ENCODE data around the gene MAGIX. TPM values are rescaled to one million over a fixed set of nuclear protein-coding genes. Genes with fewer than 3 reads are reported as not detected.
"Not testable (repeated sequence)": the region's sequence is repeated elsewhere in the genome, so short reads cannot be mapped to it uniquely, and the experiment has no call there.

The MAGIX gene
- polyA plus RNA-seq, 1 of the 3 experiments (the other 2 are of a cell fraction): 1.1 TPM

GRCh38 chrX:49127742-49128258, 34.8 kb upstream of the MAGIX start:
- H3K4me1 ChIP-seq (ENCODE audit: control insufficient read depth in 1 of 2, insufficient read depth in 2 of 2, low read depth in 1 of 2, low read length in 1 of 2); H3K9ac ChIP-seq; DNase-seq; CTCF ChIA-PET; H2AFZ ChIP-seq (ENCODE audit: low read depth); H3K36me3 ChIP-seq (replicated peaks in 1 of 2; ENCODE audit: control insufficient read depth in 1 of 2, insufficient read depth in 2 of 2, low read length in 1 of 2); H3K27me3 ChIP-seq (ENCODE audit: insufficient read depth); H4K20me1 ChIP-seq (ENCODE audit: insufficient read depth); H3K4me2 ChIP-seq; H3K9me3 ChIP-seq; H3K4me3 ChIP-seq (ENCODE audit: low read depth in 2 of 2, low read length in 1 of 2); H3K79me2 ChIP-seq (ENCODE audit: insufficient read depth); H3K9me2 ChIP-seq; POLR2A ChIA-PET; H3K27ac ChIP-seq (ENCODE audit: low read depth in 2 of 2, low read length in 1 of 2); H3F3A ChIP-seq (replicated peaks; ENCODE audit: insufficient read depth): not testable (repeated sequence)
- 40% methylated on average over 12 of the region's 13 CpGs for WGBS (ENCODE audit: low lambda C conversion rate)

- Histone ChIP-seq H3K4me2 (no peak overlapping the region), H3K9ac (no peak overlapping the region), H3K9me2 (no peaks in the 10 kb centered on the region), H3K4me3 (ENCODE audit: low read depth in 2 of 2, low read length in 1 of 2) (no peak overlapping the region), H3K36me3 (replicated peaks in 1 of 2; ENCODE audit: control insufficient read depth in 1 of 2, insufficient read depth in 2 of 2, low read length in 1 of 2) (no peaks in the 10 kb centered on the region), H3K79me2 (ENCODE audit: insufficient read depth) (no peaks in the 10 kb centered on the region), H4K20me1 (ENCODE audit: insufficient read depth) (no peaks in the 10 kb centered on the region), H3F3A (replicated peaks; ENCODE audit: insufficient read depth) (no peaks in the 10 kb centered on the region), H2AFZ (ENCODE audit: low read depth) (no peak overlapping the region), H3K27ac (ENCODE audit: low read depth in 2 of 2, low read length in 1 of 2) (no peak overlapping the region), H3K27me3 (ENCODE audit: insufficient read depth) (no peaks in the 10 kb centered on the region; the same call in 1 of the 2 replicates), H3K4me1 (ENCODE audit: control insufficient read depth in 1 of 2, insufficient read depth in 2 of 2, low read depth in 1 of 2, low read length in 1 of 2) (no peaks in the 10 kb centered on the region), H3K9me3 (no peaks in the 10 kb centered on the region)
- ChIA-PET POLR2A (no interaction called here), CTCF (no interaction called here)
- WGBS (ENCODE audit: low lambda C conversion rate): 33% methylated on average over 4 of the region's 4 CpGs
- no peak for DNase-seq
- TF ChIP-seq FOXM1 (IDR thresholded peaks at IDR 0.05; ENCODE audit: low read depth) (no peak), GATA2 (CRISPR knock-in tag; IDR thresholded peaks at IDR 0.05) (no peak), MAX (IDR thresholded peaks at IDR 0.05; ENCODE audit: low read depth) (no peak), MEF2A (IDR thresholded peaks at IDR 0.05; ENCODE audit: borderline replicate concordance, low read depth) (no peak), IRF3 (IDR thresholded peaks at IDR 0.05; ENCODE audit: low read depth, low read length) (no peak), SMC3 (IDR thresholded peaks at IDR 0.05; ENCODE audit: low read depth, low read length) (no peak), EZH2phosphoT487 (IDR thresholded peaks at IDR 0.05; ENCODE audit: borderline replicate concordance, low read depth) (no peak), SIN3A (IDR thresholded peaks at IDR 0.05; ENCODE audit: borderline replicate concordance, low read depth, low read length) (no peak), ZBTB33 (IDR thresholded peaks at IDR 0.05; ENCODE audit: borderline replicate concordance, low read depth) (no peak), RXRA (IDR thresholded peaks at IDR 0.05; ENCODE audit: borderline replicate concordance, low read depth) (no peak), RCOR1 (IDR thresholded peaks at IDR 0.05; ENCODE audit: low read length) (no peak), EP300 (IDR thresholded peaks at IDR 0.05; ENCODE audit: borderline replicate concordance in 1 of 2, low read depth in 1 of 2, low read length in 1 of 2) (no peak), TCF12 (IDR thresholded peaks at IDR 0.05) (no peak), RFX5 (IDR thresholded peaks at IDR 0.05; ENCODE audit: low read length) (no peak), YY1 (IDR thresholded peaks at IDR 0.05; ENCODE audit: low read depth) (no peak), FOSL2 (IDR thresholded peaks at IDR 0.05; ENCODE audit: borderline replicate concordance, low read depth) (no peak), USF2 (IDR thresholded peaks at IDR 0.05; ENCODE audit: borderline replicate concordance, low read depth, low read length) (no peak), FOXJ3 (CRISPR knock-in tag; IDR thresholded peaks at IDR 0.05) (no peak), ELF1 (IDR thresholded peaks at IDR 0.05) (no peak), NFIC (IDR thresholded peaks at IDR 0.05; ENCODE audit: borderline replicate concordance) (no peak)
These were observed 33.1 kb upstream of the MAGIX start for GRCh38 chrX:49129427-49129826.

GRCh38 chrX:49132275-49132674, 30.3 kb upstream of the MAGIX start:
- H3K9me3 ChIP-seq; H4K20me1 ChIP-seq (ENCODE audit: insufficient read depth); H3K4me1 ChIP-seq (ENCODE audit: control insufficient read depth in 1 of 2, insufficient read depth in 2 of 2, low read depth in 1 of 2, low read length in 1 of 2); DNase-seq; H3K4me3 ChIP-seq (ENCODE audit: low read depth in 2 of 2, low read length in 1 of 2); H3F3A ChIP-seq (replicated peaks; ENCODE audit: insufficient read depth); H3K27ac ChIP-seq (ENCODE audit: low read depth in 2 of 2, low read length in 1 of 2); POLR2A ChIA-PET; CTCF ChIA-PET; H3K36me3 ChIP-seq (replicated peaks in 1 of 2; ENCODE audit: control insufficient read depth in 1 of 2, insufficient read depth in 2 of 2, low read length in 1 of 2); H3K27me3 ChIP-seq (ENCODE audit: insufficient read depth); H3K9me2 ChIP-seq; H3K9ac ChIP-seq; H3K4me2 ChIP-seq; H3K79me2 ChIP-seq (ENCODE audit: insufficient read depth); H2AFZ ChIP-seq (ENCODE audit: low read depth): not testable (repeated sequence)
- 60% methylated on average over 7 of the region's 7 CpGs for WGBS (ENCODE audit: low lambda C conversion rate)

Data from SK-N-SH (cell line).